ENCODE data around the gene BBIP1. TPM values are rescaled to one million over a fixed set of nuclear protein-coding genes. Genes with fewer than 3 reads are reported as not detected.

The BBIP1 gene
- total RNA-seq, 1 experiment from 2014 or later = 32.9 TPM

- no peaks in the 10 kb centered on the region for H3K27me3 ChIP-seq (replicated peaks; ENCODE audit: insufficient read depth, low read depth, low read length, poor library complexity)
- no peak overlapping the region for H3K27ac ChIP-seq (ENCODE audit: low read depth, low read length, poor library complexity, severe bottlenecking)
- no peaks in the 10 kb centered on the region for H3K9me3 ChIP-seq (ENCODE audit: low read depth, low read length, poor library complexity, severe bottlenecking)
- no peak overlapping the region for H3K4me3 ChIP-seq (ENCODE audit: low read depth, low read length, poor library complexity, severe bottlenecking)
- no peak for DNase-seq (ENCODE audit: low spot score)
- peaks cover 4% of the 10 kb centered on the region for H3K36me3 ChIP-seq (ENCODE audit: insufficient read depth, low read length, poor library complexity, severe bottlenecking)
- POLR2A ChIA-PET (ENCODE audit: low non-redundant PET) = interaction anchor here (0.5 kb wide), 1 partner anchor 822 kb away, joined by 3 read pairs; no protein-coding TSS in a partner anchor
- BruUV-seq (replicated peaks) = no TSS peak
- TF ChIP-seq, protein P1, sequence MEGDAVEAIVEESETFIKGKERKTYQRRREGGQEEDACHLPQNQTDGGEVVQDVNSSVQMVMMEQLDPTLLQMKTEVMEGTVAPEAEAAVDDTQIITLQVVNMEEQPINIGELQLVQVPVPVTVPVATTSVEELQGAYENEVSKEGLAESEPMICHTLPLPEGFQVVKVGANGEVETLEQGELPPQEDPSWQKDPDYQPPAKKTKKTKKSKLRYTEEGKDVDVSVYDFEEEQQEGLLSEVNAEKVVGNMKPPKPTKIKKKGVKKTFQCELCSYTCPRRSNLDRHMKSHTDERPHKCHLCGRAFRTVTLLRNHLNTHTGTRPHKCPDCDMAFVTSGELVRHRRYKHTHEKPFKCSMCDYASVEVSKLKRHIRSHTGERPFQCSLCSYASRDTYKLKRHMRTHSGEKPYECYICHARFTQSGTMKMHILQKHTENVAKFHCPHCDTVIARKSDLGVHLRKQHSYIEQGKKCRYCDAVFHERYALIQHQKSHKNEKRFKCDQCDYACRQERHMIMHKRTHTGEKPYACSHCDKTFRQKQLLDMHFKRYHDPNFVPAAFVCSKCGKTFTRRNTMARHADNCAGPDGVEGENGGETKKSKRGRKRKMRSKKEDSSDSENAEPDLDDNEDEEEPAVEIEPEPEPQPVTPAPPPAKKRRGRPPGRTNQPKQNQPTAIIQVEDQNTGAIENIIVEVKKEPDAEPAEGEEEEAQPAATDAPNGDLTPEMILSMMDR (conservative IDR thresholded peaks at IDR 0.05; ENCODE audit: low read depth, low read length) = no peak
- TF ChIP-seq EZH2 (IDR thresholded peaks at IDR 0.05; ENCODE audit: borderline replicate concordance, low read depth, low read length, poor library complexity, severe bottlenecking) = no peak
- CTCF ChIA-PET = no interaction called here
- intact Hi-C loops (cut with micrococcal nuclease; ENCODE audit: unreplicated experiment) = no loop called here
- H3K4me1 ChIP-seq (ENCODE audit: insufficient read depth, low read length, poor library complexity, severe bottlenecking) = no peaks in the 10 kb centered on the region
Observed at GRCh38 chr10:110880012-110880411, 39.0 kb downstream of the BBIP1 start.

GRCh38 chr10:110876788-110877187 lies 42.2 kb downstream of the BBIP1 start:
- Histone ChIP-seq H3K27ac (ENCODE audit: low read depth, low read length, poor library complexity, severe bottlenecking) (no peak overlapping the region), H3K4me1 (ENCODE audit: insufficient read depth, low read length, poor library complexity, severe bottlenecking) (peaks cover 3% of the 10 kb centered on the region), H3K36me3 (ENCODE audit: insufficient read depth, low read length, poor library complexity, severe bottlenecking) (no peaks in the 10 kb centered on the region), H3K9me3 (ENCODE audit: low read depth, low read length, poor library complexity, severe bottlenecking) (no peaks in the 10 kb centered on the region), H3K27me3 (replicated peaks; ENCODE audit: insufficient read depth, low read depth, low read length, poor library complexity) (no peaks in the 10 kb centered on the region), H3K4me3 (ENCODE audit: low read depth, low read length, poor library complexity, severe bottlenecking) (no peak overlapping the region)
- BruUV-seq (replicated peaks) = no TSS peak
- POLR2A ChIA-PET (ENCODE audit: low non-redundant PET) = no interaction called here
- CTCF ChIA-PET = no interaction called here
- no peak for DNase-seq (ENCODE audit: low spot score)
- TF ChIP-seq EZH2 (IDR thresholded peaks at IDR 0.05; ENCODE audit: borderline replicate concordance, low read depth, low read length, poor library complexity, severe bottlenecking) = no peak
- TF ChIP-seq, protein P1 (conservative IDR thresholded peaks at IDR 0.05; ENCODE audit: low read depth, low read length) = no peak
- intact Hi-C loops (cut with micrococcal nuclease; ENCODE audit: unreplicated experiment) = no loop called here

GRCh38 chr10:110876000-110876399 lies 43.0 kb downstream of the BBIP1 start:
- Histone ChIP-seq H3K4me3 (ENCODE audit: low read depth, low read length, poor library complexity, severe bottlenecking) (no peak overlapping the region), H3K27me3 (replicated peaks; ENCODE audit: insufficient read depth, low read depth, low read length, poor library complexity) (no peaks in the 10 kb centered on the region), H3K36me3 (ENCODE audit: insufficient read depth, low read length, poor library complexity, severe bottlenecking) (no peaks in the 10 kb centered on the region), H3K9me3 (ENCODE audit: low read depth, low read length, poor library complexity, severe bottlenecking) (no peaks in the 10 kb centered on the region), H3K27ac (ENCODE audit: low read depth, low read length, poor library complexity, severe bottlenecking) (no peak overlapping the region), H3K4me1 (ENCODE audit: insufficient read depth, low read length, poor library complexity, severe bottlenecking) (peaks cover 3% of the 10 kb centered on the region)
- ChIA-PET POLR2A (ENCODE audit: low non-redundant PET) (no interaction called here), CTCF (no interaction called here)
- DNase-seq (ENCODE audit: low spot score) = no peak
- TF ChIP-seq, protein P1 (conservative IDR thresholded peaks at IDR 0.05; ENCODE audit: low read depth, low read length) = no peak
- no peak for TF ChIP-seq EZH2 (IDR thresholded peaks at IDR 0.05; ENCODE audit: borderline replicate concordance, low read depth, low read length, poor library complexity, severe bottlenecking)
- BruUV-seq (replicated peaks) = no TSS peak
- intact Hi-C loops (cut with micrococcal nuclease; ENCODE audit: unreplicated experiment) = no loop called here

Data from A673 (cell line).